Measurements from ENCODE around the gene LACTBL1. TPM values are rescaled to one million over a fixed set of nuclear protein-coding genes. Genes with fewer than 3 reads are reported as not detected.

Gene LACTBL1
- total and polyA plus RNA-seq, 2 of the 4 experiments (the other 2 are of a cell fraction) = not detected

GRCh38 chr1:23007106-23007505 lies 34.4 kb upstream of the LACTBL1 start:
- H2BK20ac ChIP-seq (ENCODE audit: low read depth, low read length) = no peak overlapping the region
- H3K4me3 ChIP-seq (ENCODE audit: insufficient read depth, low read depth, low read length) = no peak overlapping the region
- H2AK5ac ChIP-seq (ENCODE audit: low read depth, low read length) = no peak overlapping the region
- H4K5ac ChIP-seq (ENCODE audit: low read depth, low read length) = no peak overlapping the region
- ATAC-seq (ENCODE audit: low read depth) (no peak), DNase-seq (no peak)
- BruUV-seq (replicated peaks) = no TSS peak
- no peaks in the 10 kb centered on the region for H3K36me3 ChIP-seq (ENCODE audit: control insufficient read depth, insufficient read depth, low read length)
- ChIA-PET POLR2A (ENCODE audit: unreplicated experiment) (no interaction called here), CTCF (interaction anchor here (0.6 kb wide), 1 partner anchor 864 kb away, joined by 4 read pairs; the partner anchor contains the start of gene WNT4)
- no peak overlapping the region for H2AK9ac ChIP-seq (replicated peaks; ENCODE audit: low read depth, low read length, poor library complexity)
- no peak overlapping the region for H3K4me2 ChIP-seq (ENCODE audit: low read depth, low read length)
- H3K9me1 ChIP-seq (ENCODE audit: insufficient read depth, low read length) = no peaks in the 10 kb centered on the region
- WGBS, 2 experiments (ENCODE audit: extremely low coverage in 2 of 2, insufficient read length in 1 of 2) = no CpG with 5 or more reads among the region's 4 CpGs
- dilution Hi-C loops (cut with HindIII; ENCODE audit: low sequenced_read_pairs, unreplicated experiment) = no loop called here
- H3K14ac ChIP-seq (replicated peaks; ENCODE audit: low read depth, low read length) = no peak overlapping the region
- no peak overlapping the region for H2AFZ ChIP-seq (replicated peaks; ENCODE audit: low read length, poor library complexity)
- H3K9me3 ChIP-seq (ENCODE audit: control insufficient read depth, insufficient read depth, low read length) = peaks cover 3% of the 10 kb centered on the region; the same call in 1 of the 2 replicates
- no peaks in the 10 kb centered on the region for H3K79me1 ChIP-seq (ENCODE audit: low read depth in 1 of 2, low read length in 2 of 2)
- H2BK120ac ChIP-seq (ENCODE audit: low read depth, low read length) = no peak overlapping the region
- no peak overlapping the region for H3K9ac ChIP-seq (ENCODE audit: low read depth, low read length)
- H3K4ac ChIP-seq (ENCODE audit: low read depth, low read length) = no peak overlapping the region
- H3K27ac ChIP-seq (ENCODE audit: insufficient read depth, low read length) = no peak overlapping the region
- in situ Hi-C loops (cut with MboI; ENCODE audit: low sequenced_read_pairs) = no loop called here
- no peak overlapping the region for H3K56ac ChIP-seq (ENCODE audit: extremely low read depth, insufficient read depth, low read length)
- H3K18ac ChIP-seq (ENCODE audit: low read depth, low read length) = no peak overlapping the region
- peaks cover 26% of the 10 kb centered on the region for H3K27me3 ChIP-seq (ENCODE audit: control insufficient read depth, insufficient read depth, low read length)
- H3K23ac ChIP-seq (ENCODE audit: low read depth, low read length) = no peak overlapping the region
- no peak overlapping the region for H2BK15ac ChIP-seq (ENCODE audit: low read depth, low read length)
- H3K4me1 ChIP-seq (ENCODE audit: control insufficient read depth, insufficient read depth, low read length) = no peaks in the 10 kb centered on the region
- H4K20me1 ChIP-seq (ENCODE audit: insufficient read depth, low read length) = no peaks in the 10 kb centered on the region
- intact Hi-C loops (cut with micrococcal nuclease) = no loop called here
- TF ChIP-seq MAZ (IDR thresholded peaks at IDR 0.05; ENCODE audit: borderline replicate concordance, low read depth, low read length) = no peak
- no peak for TF ChIP-seq MXI1 (IDR thresholded peaks at IDR 0.05; ENCODE audit: borderline replicate concordance, low read depth, low read length)
- TF ChIP-seq CHD1 (IDR thresholded peaks at IDR 0.05; ENCODE audit: low read depth, low read length) = no peak
- no peak for TF ChIP-seq MAFK (IDR thresholded peaks at IDR 0.05; ENCODE audit: low read depth, low read length)
- no peak for TF ChIP-seq RCOR1 (IDR thresholded peaks at IDR 0.05; ENCODE audit: insufficient replicate concordance, low read length)
- TF ChIP-seq RFX5 (IDR thresholded peaks at IDR 0.05; ENCODE audit: low read depth, low read length) = no peak
- no peak for TF ChIP-seq SMC3 (IDR thresholded peaks at IDR 0.05; ENCODE audit: low read depth, low read length)
- no peak for TF ChIP-seq CTCF (conservative IDR thresholded peaks at IDR 0.05; ENCODE audit: low read depth, low read length)
- TF ChIP-seq RAD21 (IDR thresholded peaks at IDR 0.05; ENCODE audit: low read length) = no peak
- no peak for TF ChIP-seq POLR2A (IDR thresholded peaks at IDR 0.05; ENCODE audit: low read depth, low read length)
- TF ChIP-seq NFE2L2 (IDR thresholded peaks at IDR 0.05; ENCODE audit: low read depth, low read length) = no peak
- TF ChIP-seq, protein P1, sequence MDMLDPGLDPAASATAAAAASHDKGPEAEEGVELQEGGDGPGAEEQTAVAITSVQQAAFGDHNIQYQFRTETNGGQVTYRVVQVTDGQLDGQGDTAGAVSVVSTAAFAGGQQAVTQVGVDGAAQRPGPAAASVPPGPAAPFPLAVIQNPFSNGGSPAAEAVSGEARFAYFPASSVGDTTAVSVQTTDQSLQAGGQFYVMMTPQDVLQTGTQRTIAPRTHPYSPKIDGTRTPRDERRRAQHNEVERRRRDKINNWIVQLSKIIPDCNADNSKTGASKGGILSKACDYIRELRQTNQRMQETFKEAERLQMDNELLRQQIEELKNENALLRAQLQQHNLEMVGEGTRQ (IDR thresholded peaks at IDR 0.05; ENCODE audit: low read depth, low read length) = no peak
- TF ChIP-seq BHLHE40 (IDR thresholded peaks at IDR 0.05; ENCODE audit: low read depth, low read length) = no peak
- TF ChIP-seq FOS (IDR thresholded peaks at IDR 0.05; ENCODE audit: low read depth, low read length) = no peak
- TF ChIP-seq ELK1 (IDR thresholded peaks at IDR 0.05; ENCODE audit: borderline replicate concordance, low read depth, low read length) = no peak
- no peak for TF ChIP-seq CEBPB (IDR thresholded peaks at IDR 0.05; ENCODE audit: low read depth, low read length)
- H4K8ac ChIP-seq (ENCODE audit: low read depth in 2 of 2, low read length in 2 of 2) = no peak overlapping the region
- H2BK5ac ChIP-seq (ENCODE audit: low read depth, low read length, poor library complexity, severe bottlenecking) = no peak overlapping the region
- no peak overlapping the region for H4K91ac ChIP-seq (ENCODE audit: insufficient read depth, low read depth, low read length)
